Measurements from ENCODE around the gene S100A13. TPM values are rescaled to one million over a fixed set of nuclear protein-coding genes. Genes with fewer than 3 reads are reported as not detected.
"Not testable (repeated sequence)": the region's sequence is repeated elsewhere in the genome, so short reads cannot be mapped to it uniquely, and the experiment has no call there.

The S100A13 gene
- total RNA-seq, 2 donors from 2014 or later: 224 to 284 TPM

- Mint-ChIP-seq H3K36me3 (ENCODE audit: low read depth) (no peaks in the 10 kb centered on the region), H3K4me3 (no peak overlapping the region), H3K4me1 (peaks cover 32% of the 10 kb centered on the region), H3K27me3 (ENCODE audit: insufficient read depth) (no peaks in the 10 kb centered on the region), H3K9me3 (no peaks in the 10 kb centered on the region), H3K27ac (no peak overlapping the region)
- H3K4me1 ChIP-seq (ENCODE audit: control insufficient read depth, insufficient read depth, low read length): peaks cover 7% of the 10 kb centered on the region
- no peak overlapping the region for H3K4me3 ChIP-seq (ENCODE audit: low read length)
- H3K27ac ChIP-seq (ENCODE audit: low read depth, low read length): no peak overlapping the region
- no peaks in the 10 kb centered on the region for H3K36me3 ChIP-seq (ENCODE audit: control insufficient read depth, insufficient read depth, low read length)
- 83 to 100% methylated on average over 1 to 2 of the region's 2 CpGs for WGBS, 2 experiments (ENCODE audit: insufficient coverage in 1 of 2, insufficient read length in 1 of 2)
- no peaks in the 10 kb centered on the region for H3K9me3 ChIP-seq (ENCODE audit: control insufficient read depth, low read length)
- no peak for TF ChIP-seq CTCF (conservative IDR thresholded peaks at IDR 0.05)
- H3K9ac ChIP-seq (ENCODE audit: extremely low read depth, low read length, poor library complexity, severe bottlenecking): no peak overlapping the region
- DNase-seq: no peak
- no peaks in the 10 kb centered on the region for H3K27me3 ChIP-seq (ENCODE audit: control insufficient read depth, insufficient read depth, low read length, poor library complexity, severe bottlenecking)
These were observed 38.8 kb downstream of the S100A13 start for GRCh38 chr1:153588482-153588881.

- not testable (repeated sequence) for H3K9me3 ChIP-seq (ENCODE audit: control insufficient read depth, low read length); H3K36me3 Mint-ChIP-seq (ENCODE audit: low read depth); H3K36me3 ChIP-seq (ENCODE audit: control insufficient read depth, insufficient read depth, low read length); H3K27me3 Mint-ChIP-seq (ENCODE audit: insufficient read depth); H3K27me3 ChIP-seq (ENCODE audit: control insufficient read depth, insufficient read depth, low read length, poor library complexity, severe bottlenecking); H3K4me3 ChIP-seq (ENCODE audit: low read length); H3K4me3 Mint-ChIP-seq; H3K27ac Mint-ChIP-seq; H3K9ac ChIP-seq (ENCODE audit: extremely low read depth, low read length, poor library complexity, severe bottlenecking); DNase-seq; H3K9me3 Mint-ChIP-seq; H3K4me1 ChIP-seq (ENCODE audit: control insufficient read depth, insufficient read depth, low read length); H3K27ac ChIP-seq (ENCODE audit: low read depth, low read length)
- peaks cover 32% of the 10 kb centered on the region for H3K4me1 Mint-ChIP-seq
- WGBS, 2 experiments (ENCODE audit: insufficient coverage in 1 of 2, insufficient read length in 1 of 2): 90 to 94% methylated on average over 6 to 9 of the region's 10 CpGs
These were observed 39.3 kb downstream of the S100A13 start for GRCh38 chr1:153588033-153588432.

GRCh38 chr1:153587314-153587713 is 40.0 kb downstream of the S100A13 start:
- peaks cover 1% of the 10 kb centered on the region for H3K9me3 Mint-ChIP-seq
- Histone ChIP-seq H3K9ac (ENCODE audit: extremely low read depth, low read length, poor library complexity, severe bottlenecking) (no peak overlapping the region), H3K4me3 (ENCODE audit: low read length) (no peak overlapping the region), H3K27me3 (ENCODE audit: control insufficient read depth, insufficient read depth, low read length, poor library complexity, severe bottlenecking) (no peaks in the 10 kb centered on the region), H3K4me1 (ENCODE audit: control insufficient read depth, insufficient read depth, low read length) (peaks cover 7% of the 10 kb centered on the region), H3K27ac (ENCODE audit: low read depth, low read length) (no peak overlapping the region), H3K9me3 (ENCODE audit: control insufficient read depth, low read length) (no peaks in the 10 kb centered on the region), H3K36me3 (ENCODE audit: control insufficient read depth, insufficient read depth, low read length) (no peaks in the 10 kb centered on the region)
- no peaks in the 10 kb centered on the region for H3K27me3 Mint-ChIP-seq (ENCODE audit: insufficient read depth)
- DNase-seq: no peak
- H3K36me3 Mint-ChIP-seq (ENCODE audit: low read depth): no peaks in the 10 kb centered on the region
- H3K27ac Mint-ChIP-seq: no peak overlapping the region
- TF ChIP-seq CTCF (conservative IDR thresholded peaks at IDR 0.05): no peak
- WGBS, 2 experiments (ENCODE audit: insufficient coverage in 1 of 2, insufficient read length in 1 of 2): 87 to 93% methylated on average over 4 to 5 of the region's 5 CpGs
- peaks cover 32% of the 10 kb centered on the region for H3K4me1 Mint-ChIP-seq
- no peak overlapping the region for H3K4me3 Mint-ChIP-seq

GRCh38 chr1:153586347-153586746 is 41.0 kb downstream of the S100A13 start:
- Mint-ChIP-seq H3K4me3 (no peak overlapping the region), H3K36me3 (ENCODE audit: low read depth) (no peaks in the 10 kb centered on the region), H3K4me1 (peaks cover 32% of the 10 kb centered on the region), H3K9me3 (peaks cover 2% of the 10 kb centered on the region), H3K27me3 (ENCODE audit: insufficient read depth) (no peaks in the 10 kb centered on the region), H3K27ac (no peak overlapping the region)
- peaks cover 11% of the 10 kb centered on the region for H3K4me1 ChIP-seq (ENCODE audit: control insufficient read depth, insufficient read depth, low read length)
- DNase-seq: no peak
- no peak overlapping the region for H3K4me3 ChIP-seq (ENCODE audit: low read length)
- H3K36me3 ChIP-seq (ENCODE audit: control insufficient read depth, insufficient read depth, low read length): no peaks in the 10 kb centered on the region
- WGBS, 2 experiments (ENCODE audit: insufficient coverage in 1 of 2, insufficient read length in 1 of 2): 97% methylated on average over 1 of the region's 1 CpG; no CpG with 5 or more reads in 1 of the 2 experiments
- H3K27me3 ChIP-seq (ENCODE audit: control insufficient read depth, insufficient read depth, low read length, poor library complexity, severe bottlenecking): no peaks in the 10 kb centered on the region
- TF ChIP-seq CTCF (conservative IDR thresholded peaks at IDR 0.05): no peak
- H3K27ac ChIP-seq (ENCODE audit: low read depth, low read length): no peak overlapping the region
- H3K9me3 ChIP-seq (ENCODE audit: control insufficient read depth, low read length): no peaks in the 10 kb centered on the region
- H3K9ac ChIP-seq (ENCODE audit: extremely low read depth, low read length, poor library complexity, severe bottlenecking): no peak overlapping the region

Measured in endodermal cell (in vitro differentiated cells).